Measurements from ENCODE around the gene CHTOP.

Gene CHTOP

GRCh38 chr1:153687346-153688125 lies 53.7 kb downstream of the CHTOP start:
- H4K20me1 ChIP-seq (ENCODE audit: insufficient read depth): no peaks in the 10 kb centered on the region
- no peak overlapping the region for H2AFZ ChIP-seq (ENCODE audit: low read depth)
- H3K9ac ChIP-seq: no peak overlapping the region
- no peaks in the 10 kb centered on the region for H3K79me2 ChIP-seq (ENCODE audit: insufficient read depth, low read depth)
- H3K4me2 ChIP-seq: no peak overlapping the region
- no peak overlapping the region for H3K27ac ChIP-seq
- H3K27me3 ChIP-seq (ENCODE audit: insufficient read depth, low read depth): peaks cover 28% of the 10 kb centered on the region; the same call in 1 of the 2 replicates
- H3K36me3 ChIP-seq (ENCODE audit: insufficient read depth): no peaks in the 10 kb centered on the region
- no peak overlapping the region for H3K4me3 ChIP-seq (IDR thresholded peaks at IDR 0.05; ENCODE audit: insufficient read depth, low read depth, low read length)
- no peaks in the 10 kb centered on the region for H3K4me1 ChIP-seq (ENCODE audit: low read depth, poor library complexity, severe bottlenecking)
- no peak for TF ChIP-seq CTCF (conservative IDR thresholded peaks at IDR 0.05; ENCODE audit: low read depth, low read length)

DNA sequence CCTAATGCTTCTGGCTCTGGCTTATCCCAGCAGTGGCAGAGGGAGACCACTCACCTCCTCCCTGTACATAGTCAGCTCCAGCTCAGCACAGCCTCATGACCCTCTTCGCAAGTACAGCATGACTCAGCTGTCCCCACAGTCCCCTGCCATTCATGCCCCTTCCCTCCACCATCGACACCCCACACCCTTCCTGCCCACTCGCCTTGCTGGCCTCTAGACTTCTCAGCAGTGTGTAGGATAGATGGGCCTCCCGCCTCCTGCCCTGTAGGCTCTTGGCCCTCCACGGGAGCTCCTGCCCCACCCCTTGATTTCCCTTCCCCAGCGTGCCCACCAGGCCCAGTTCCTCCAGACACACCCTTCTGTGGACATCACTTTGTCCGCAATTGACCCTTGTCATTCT lies 54.4 kb downstream of the CHTOP start:
- Histone ChIP-seq H3K27ac (no peak overlapping the region), H3K27me3 (ENCODE audit: insufficient read depth, low read depth) (peaks cover 21% of the 10 kb centered on the region; the same call in 1 of the 2 replicates), H3K4me3 (IDR thresholded peaks at IDR 0.05; ENCODE audit: insufficient read depth, low read depth, low read length) (no peak overlapping the region), H3K4me2 (no peak overlapping the region), H4K20me1 (ENCODE audit: insufficient read depth) (no peaks in the 10 kb centered on the region), H3K36me3 (ENCODE audit: insufficient read depth) (no peaks in the 10 kb centered on the region), H3K4me1 (ENCODE audit: low read depth, poor library complexity, severe bottlenecking) (no peaks in the 10 kb centered on the region), H3K79me2 (ENCODE audit: insufficient read depth, low read depth) (no peaks in the 10 kb centered on the region), H3K9ac (no peak overlapping the region), H2AFZ (ENCODE audit: low read depth) (no peak overlapping the region)
- TF ChIP-seq CTCF (conservative IDR thresholded peaks at IDR 0.05; ENCODE audit: low read depth, low read length): no peak

DNA sequence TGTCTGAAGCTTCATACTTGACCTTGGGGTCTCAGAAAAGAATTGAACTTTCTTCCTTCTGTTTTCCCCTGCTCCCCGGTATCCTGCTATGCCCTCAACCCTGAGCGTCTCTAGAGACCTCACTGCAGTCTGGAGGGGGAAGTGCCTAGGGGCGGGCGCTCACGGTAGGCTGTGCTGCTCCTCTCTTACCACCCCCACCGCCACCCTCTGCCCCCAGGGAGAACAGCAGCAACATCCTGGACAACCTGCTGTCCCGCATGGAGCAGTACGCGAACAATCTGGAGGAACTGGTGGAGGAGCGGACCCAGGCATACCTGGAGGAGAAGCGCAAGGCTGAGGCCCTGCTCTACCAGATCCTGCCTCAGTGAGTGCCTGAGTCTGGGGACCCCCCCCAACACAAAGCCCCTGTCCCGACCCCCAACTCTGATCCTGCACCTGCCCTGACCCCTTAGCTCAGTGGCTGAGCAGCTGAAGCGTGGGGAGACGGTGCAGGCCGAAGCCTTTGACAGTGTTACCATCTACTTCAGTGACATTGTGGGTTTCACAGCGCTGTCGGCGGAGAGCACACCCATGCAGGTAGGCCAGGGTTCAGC lies 55.0 kb downstream of the CHTOP start:
- H3K36me3 ChIP-seq (ENCODE audit: insufficient read depth): no peaks in the 10 kb centered on the region
- TF ChIP-seq CTCF (conservative IDR thresholded peaks at IDR 0.05; ENCODE audit: low read depth, low read length): no peak
- no peak overlapping the region for H3K27ac ChIP-seq
- H3K4me3 ChIP-seq (IDR thresholded peaks at IDR 0.05; ENCODE audit: insufficient read depth, low read depth, low read length): no peak overlapping the region
- H3K79me2 ChIP-seq (ENCODE audit: insufficient read depth, low read depth): no peaks in the 10 kb centered on the region
- no peak overlapping the region for H3K4me2 ChIP-seq
- H4K20me1 ChIP-seq (ENCODE audit: insufficient read depth): no peaks in the 10 kb centered on the region
- no peak overlapping the region for H2AFZ ChIP-seq (ENCODE audit: low read depth)
- H3K9ac ChIP-seq: no peak overlapping the region
- H3K27me3 ChIP-seq (ENCODE audit: insufficient read depth, low read depth): peaks cover 16% of the 10 kb centered on the region; the same call in 1 of the 2 replicates
- H3K4me1 ChIP-seq (ENCODE audit: low read depth, poor library complexity, severe bottlenecking): no peaks in the 10 kb centered on the region

DNA sequence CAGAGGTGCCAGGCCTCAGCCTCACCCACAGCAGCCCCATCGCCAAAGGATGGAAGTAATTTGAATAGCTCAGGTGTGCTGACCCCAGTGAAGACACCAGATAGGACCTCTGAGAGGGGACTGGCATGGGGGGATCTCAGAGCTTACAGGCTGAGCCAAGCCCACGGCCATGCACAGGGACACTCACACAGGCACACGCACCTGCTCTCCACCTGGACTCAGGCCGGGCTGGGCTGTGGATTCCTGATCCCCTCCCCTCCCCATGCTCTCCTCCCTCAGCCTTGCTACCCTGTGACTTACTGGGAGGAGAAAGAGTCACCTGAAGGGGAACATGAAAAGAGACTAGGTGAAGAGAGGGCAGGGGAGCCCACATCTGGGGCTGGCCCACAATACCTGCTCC lies 59.6 kb downstream of the CHTOP start:
- no peak overlapping the region for H3K4me2 ChIP-seq
- H3K27me3 ChIP-seq (ENCODE audit: insufficient read depth, low read depth): no peaks in the 10 kb centered on the region
- H3K27ac ChIP-seq: no peak overlapping the region
- H3K79me2 ChIP-seq (ENCODE audit: insufficient read depth, low read depth): no peaks in the 10 kb centered on the region
- no peak overlapping the region for H2AFZ ChIP-seq (ENCODE audit: low read depth)
- no peak overlapping the region for H3K4me3 ChIP-seq (IDR thresholded peaks at IDR 0.05; ENCODE audit: insufficient read depth, low read depth, low read length)
- no peaks in the 10 kb centered on the region for H3K4me1 ChIP-seq (ENCODE audit: low read depth, poor library complexity, severe bottlenecking)
- no peak overlapping the region for H3K9ac ChIP-seq
- H3K36me3 ChIP-seq (ENCODE audit: insufficient read depth): no peaks in the 10 kb centered on the region
- H4K20me1 ChIP-seq (ENCODE audit: insufficient read depth): no peaks in the 10 kb centered on the region
- TF ChIP-seq CTCF (conservative IDR thresholded peaks at IDR 0.05; ENCODE audit: low read depth, low read length): no peak

Measured in KMS-11 (cell line).